ENCODE results near the gene SLC25A11.

Gene SLC25A11

DNA sequence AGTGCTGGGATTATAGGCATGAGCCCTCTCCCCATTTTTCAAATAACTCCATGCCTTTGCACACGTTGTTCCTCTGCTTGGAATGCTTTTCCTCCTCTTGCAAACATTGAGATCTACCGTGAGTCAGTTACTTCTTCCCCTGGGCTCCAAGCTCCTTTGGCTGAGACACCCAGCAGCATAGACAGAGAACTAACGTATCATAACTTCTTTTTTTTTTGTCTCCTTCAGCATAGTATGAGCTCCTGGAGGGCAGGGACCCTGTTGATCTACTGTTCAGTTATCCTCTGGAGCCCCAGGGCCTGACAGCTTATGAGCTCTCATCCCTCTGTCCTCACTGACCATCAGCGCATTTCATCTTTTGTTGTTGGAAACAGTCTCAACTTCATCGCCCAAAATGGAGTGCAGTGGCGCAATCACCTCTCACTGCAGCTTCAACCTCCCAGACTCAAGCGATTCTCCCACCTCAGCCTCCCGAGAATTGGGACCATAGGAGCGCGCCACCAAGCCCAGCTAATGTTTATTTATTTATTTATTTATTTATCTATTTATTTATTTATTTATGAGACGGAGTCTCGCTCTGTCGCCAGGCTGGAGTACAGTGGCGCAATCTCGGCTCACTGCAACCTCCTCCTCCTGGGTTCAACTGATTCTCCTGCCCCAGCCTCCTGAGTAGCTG, 25.6 kb upstream of the SLC25A11 start:
- no peak for DNase-seq

DNA sequence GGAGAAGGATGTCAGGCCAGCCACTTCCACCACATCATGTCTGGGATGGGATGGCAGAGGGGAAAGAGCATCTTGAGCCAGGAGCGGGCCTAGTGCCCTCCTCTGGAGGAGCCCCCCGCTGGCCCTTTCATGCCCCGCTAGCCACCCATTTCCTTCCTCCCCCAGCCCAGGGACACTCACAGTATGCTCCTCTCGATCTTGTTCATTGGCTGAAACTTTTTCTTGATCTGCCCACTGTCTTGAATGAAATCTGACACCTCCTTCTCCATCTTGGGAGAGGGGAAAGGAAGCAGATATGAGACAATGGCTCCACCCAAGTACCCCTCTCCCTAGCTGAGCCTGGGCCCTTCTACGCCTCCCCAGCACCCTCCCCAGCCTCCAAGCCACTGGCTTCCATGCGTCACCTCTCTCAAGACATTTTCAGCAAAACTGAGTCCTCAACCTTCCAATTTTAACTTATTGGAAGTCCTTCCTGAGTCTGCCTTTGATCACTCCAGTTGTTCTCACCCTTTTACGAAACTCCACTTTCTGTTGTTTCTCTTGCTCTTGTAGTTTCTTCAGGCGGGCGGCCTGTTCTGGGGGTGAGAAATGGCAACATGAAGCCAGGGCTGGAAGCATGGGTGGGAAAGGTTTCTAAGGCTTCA, 20.6 kb upstream of the SLC25A11 start:
- DNase-seq, result no peak

DNA sequence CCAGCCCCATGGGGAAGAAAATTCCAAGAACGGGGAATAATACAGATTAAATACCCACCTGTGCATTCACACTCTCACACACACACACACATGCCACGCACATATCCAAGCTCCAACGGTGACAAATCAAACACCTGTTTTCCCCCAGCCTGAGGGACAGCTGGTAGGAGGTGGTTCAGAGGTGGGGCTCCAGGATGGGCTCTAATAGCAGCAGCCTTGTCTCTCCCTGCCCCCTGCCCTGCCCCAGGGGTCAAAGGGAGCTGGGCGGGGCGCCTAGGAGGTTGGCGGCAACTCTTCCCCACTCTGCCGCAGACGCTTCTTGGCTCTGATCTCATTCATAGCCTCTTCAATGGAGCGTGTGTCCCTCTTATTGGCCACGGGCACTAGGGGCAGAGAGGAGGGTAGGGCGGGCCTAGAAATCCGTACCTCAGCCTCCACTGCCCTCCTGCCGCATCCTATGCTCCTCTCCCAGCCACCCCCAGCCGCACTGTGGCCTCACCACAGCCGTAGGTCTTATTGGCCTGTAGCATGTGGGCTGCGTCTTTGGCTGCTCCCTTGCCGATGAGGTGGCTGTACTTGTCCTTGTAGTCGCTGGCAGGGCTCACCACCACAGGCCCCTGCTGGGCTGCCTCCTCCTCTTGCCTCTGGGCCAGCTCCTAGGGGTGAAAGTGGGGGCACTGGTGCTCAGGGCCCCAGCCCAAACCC, 19.6 kb upstream of the SLC25A11 start:
- no peak for DNase-seq

DNA sequence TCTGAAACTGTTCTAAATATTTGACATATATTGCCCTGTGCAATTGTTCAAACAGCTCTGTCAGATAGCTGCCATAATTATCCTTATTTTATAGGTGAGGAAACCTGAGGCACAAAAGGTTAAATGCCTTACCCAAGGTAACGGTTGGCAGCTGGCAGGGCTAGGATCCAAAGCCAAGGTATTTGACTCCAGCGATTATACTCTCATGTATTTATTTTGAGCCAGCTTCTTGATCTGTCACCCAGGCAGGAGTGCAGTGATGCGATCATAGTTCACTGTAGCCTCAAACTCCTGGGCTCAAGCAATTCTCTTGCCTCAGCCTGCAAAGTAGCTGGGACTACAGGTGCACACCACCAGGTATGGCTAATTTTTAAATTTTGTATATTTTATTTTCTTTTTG, 18.3 kb upstream of the SLC25A11 start:
- DNase-seq, result no peak

DNA sequence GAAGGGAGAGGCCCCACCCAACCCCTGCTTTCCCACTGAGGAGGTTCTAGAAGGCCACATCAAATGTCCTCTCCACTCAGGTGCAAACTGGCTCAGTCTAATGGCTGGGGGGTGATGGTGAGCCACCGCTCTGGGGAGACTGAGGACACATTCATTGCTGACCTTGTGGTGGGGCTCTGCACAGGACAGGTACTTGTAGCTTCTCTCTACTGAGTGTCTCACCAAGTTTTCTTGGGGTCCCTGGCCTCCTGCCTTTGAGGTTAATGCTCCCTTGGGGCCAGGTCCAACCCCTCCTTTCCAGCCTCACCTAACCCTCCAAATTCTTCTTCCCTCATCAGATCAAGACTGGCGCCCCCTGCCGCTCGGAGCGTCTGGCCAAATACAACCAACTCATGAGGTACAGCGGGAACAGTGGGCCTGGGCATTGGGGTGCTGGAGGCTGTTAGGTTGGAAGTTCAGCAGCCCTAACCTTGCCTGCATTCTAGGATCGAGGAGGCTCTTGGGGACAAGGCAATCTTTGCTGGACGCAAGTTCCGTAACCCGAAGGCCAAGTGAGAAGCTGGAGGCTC, 16.7 kb upstream of the SLC25A11 start:
- DNase-seq, result no peak

DNA sequence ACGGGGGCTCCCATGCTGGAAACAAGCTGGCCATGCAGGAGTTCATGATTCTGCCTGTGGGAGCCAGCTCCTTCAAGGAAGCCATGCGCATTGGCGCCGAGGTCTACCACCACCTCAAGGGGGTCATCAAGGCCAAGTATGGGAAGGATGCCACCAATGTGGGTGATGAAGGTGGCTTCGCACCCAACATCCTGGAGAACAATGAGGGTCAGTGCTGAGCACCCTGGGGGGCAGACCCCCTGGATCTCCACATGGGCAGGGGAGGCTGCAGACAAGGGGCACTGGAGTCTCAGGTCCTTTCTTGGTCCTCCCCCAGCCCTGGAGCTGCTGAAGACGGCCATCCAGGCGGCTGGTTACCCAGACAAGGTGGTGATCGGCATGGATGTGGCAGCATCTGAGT, 15.2 kb upstream of the SLC25A11 start:
- no peak for DNase-seq

DNA sequence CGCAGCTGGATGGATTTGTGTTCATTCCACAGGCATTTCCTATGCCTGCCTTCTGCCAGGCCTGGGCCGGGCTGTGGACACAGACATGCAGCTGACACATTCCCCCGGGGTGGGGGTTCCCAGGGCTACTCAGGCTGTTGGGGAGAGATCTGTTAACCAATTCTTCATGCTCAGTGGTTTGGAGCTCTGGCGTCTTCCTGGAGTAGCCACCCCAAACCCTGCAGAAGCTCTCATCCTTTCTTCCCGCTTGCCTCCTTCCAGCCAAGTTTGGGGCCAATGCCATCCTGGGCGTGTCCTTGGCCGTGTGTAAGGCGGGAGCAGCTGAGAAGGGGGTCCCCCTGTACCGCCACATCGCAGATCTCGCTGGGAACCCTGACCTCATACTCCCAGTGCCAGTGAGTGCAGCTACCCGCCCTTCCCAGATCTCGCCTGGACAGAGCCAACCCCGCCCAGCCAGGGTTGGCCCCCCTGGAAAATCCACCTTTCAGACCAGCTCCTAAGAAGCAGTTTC, 13.7 kb upstream of the SLC25A11 start:
- peak; percentile 67 for DNase-seq

DNA sequence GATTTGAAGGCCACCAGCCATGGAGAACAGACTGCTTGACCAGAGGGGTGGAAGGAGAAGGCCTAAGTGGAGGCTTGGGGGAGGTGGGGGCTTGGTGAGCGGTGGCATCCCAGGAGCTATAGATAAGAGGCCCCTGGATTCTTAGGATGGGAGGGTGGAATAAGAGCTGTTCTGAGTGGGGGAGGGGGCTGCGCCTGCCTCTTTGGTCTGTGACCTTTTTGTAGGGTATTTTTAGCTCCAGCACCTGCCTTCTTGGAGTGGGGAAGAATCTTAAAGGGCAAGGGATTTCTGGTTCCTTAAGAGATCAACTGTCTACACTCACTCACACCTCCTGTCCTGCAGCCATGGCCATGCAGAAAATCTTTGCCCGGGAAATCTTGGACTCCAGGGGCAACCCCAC, 11.6 kb upstream of the SLC25A11 start:
- DNase-seq, result no peak

DNA sequence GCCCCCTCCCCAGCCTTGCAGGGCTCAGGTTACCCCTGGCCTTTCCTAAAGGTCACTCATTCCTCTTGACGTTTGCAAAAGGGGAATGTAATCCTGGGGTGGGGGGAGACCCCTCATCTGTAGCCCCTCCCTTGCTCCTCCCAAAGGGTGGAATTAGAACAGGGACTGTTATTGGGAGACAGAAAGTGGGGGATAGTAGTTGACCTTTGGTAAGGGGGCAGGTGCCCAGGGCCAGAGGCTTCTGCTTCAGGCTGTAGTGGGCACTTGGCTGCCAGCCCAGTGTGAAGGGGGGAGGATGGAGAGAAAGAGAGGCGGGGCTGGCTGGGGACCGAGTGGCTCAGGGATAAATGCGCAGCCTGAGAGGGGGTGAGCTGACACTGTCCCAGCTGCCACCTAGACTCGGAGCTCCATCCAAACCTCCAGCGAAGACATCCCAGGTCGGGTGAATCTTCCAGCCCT, 10.9 kb upstream of the SLC25A11 start, which contains the start of gene ENO3:
Gene ENO3 (plus strand): TSS at position 374 of the 459 bp plus-strand sequence. CDS start 711 bp downstream, outside the sequence.
- no peak for DNase-seq

DNA sequence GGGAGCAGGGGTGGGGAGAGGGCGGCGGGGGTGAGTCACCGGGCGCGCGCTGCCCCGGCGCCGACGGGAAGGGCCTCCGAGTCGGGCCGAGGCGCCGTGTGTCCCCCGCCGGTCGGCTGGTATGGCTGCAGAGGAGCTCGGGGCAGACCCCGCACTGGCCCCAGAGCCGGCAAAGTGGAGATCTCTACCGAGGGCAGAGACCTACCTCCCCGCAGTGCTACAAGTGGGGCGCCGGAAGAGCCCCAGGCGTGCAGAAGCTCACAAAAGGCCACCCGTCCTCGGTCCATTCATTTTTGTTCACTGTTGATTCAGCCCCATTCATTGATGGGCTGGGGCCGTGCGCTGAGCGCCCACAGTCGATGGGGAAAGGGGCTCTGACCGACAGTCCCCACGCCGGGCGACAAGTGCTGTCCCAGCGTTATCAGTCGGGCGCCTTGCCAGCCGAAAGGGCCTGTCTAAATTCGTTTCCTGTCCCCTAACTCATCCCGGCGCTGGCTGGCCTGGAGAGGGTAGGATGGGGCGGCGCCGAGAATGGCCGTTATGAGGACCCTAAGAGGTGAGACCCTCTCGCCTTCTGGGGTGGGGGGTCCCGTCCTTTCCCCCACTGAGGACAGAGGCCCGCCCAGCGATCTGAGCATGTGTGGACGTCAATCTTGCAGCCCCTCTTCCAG, 10.4 kb upstream of the SLC25A11 start:
- DNase-seq, result no peak

DNA sequence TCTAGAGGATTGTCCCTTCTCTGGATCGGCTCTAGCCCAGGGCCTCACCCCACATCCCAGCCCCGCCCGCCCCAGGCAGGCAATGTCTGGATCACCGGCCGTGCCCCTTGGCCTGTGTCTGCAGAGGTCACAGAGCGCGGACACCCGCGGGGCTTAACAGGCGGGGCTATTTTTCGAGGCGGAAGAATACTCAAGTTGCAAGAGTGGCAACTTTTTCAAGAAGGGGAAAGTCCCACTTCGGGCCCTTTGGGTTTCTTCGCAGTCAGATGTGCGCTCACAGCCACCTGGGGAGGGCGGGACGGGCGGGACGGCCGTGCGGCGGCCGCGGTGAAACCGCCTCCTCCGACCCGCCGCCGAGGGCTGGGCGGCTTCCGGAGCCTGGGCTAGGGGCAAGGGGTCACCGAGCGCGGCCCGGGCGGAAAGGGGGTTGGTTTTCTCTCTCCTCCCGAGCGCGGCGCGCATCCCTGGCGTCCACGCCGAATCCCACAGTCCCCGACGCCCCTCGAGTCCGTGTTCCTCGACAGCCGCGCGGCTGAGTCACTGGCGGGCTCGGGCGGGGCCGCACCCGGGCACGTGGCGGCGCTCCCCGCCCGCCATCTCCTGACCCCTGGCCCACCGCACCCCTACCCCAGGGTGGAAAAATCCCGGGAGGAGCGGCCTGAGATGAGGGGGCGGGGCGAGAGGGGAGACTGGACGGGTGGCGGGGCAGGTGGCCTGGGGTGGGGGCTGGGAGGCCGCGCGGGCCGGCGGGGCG, 9.7 kb upstream of the SLC25A11 start:
- peak; percentile 75 for DNase-seq

DNA sequence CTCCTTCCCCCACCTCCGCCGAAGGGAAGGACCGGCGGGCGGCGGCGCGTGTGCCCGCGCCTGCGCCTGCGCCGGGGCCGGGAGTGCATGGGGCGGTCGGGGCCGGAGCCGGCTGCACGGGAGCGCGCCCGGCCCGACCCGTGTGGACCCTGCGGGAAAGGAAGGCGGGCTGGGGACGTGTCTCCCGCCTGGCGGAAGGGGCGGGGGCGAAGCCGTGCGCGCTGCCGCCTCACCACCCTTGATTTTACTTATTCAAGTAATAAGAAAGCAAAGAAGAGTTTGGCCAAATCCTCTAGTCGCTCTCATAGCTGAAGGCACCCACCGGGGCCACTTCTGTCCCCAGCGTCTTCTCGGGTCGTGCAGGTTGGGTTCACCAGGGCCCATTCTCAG, 9.1 kb upstream of the SLC25A11 start:
- DNase-seq, result peak; percentile 91

GRCh38 chr17:4948166-4948930, 8.5 kb upstream of the SLC25A11 start, which contains the start of gene PFN1:
Gene PFN1, minus strand, starts transcription at chr17:4948530. Its CDS starts 136 bp downstream, at chr17:4948394.
- peak; percentile 91 for DNase-seq

DNA sequence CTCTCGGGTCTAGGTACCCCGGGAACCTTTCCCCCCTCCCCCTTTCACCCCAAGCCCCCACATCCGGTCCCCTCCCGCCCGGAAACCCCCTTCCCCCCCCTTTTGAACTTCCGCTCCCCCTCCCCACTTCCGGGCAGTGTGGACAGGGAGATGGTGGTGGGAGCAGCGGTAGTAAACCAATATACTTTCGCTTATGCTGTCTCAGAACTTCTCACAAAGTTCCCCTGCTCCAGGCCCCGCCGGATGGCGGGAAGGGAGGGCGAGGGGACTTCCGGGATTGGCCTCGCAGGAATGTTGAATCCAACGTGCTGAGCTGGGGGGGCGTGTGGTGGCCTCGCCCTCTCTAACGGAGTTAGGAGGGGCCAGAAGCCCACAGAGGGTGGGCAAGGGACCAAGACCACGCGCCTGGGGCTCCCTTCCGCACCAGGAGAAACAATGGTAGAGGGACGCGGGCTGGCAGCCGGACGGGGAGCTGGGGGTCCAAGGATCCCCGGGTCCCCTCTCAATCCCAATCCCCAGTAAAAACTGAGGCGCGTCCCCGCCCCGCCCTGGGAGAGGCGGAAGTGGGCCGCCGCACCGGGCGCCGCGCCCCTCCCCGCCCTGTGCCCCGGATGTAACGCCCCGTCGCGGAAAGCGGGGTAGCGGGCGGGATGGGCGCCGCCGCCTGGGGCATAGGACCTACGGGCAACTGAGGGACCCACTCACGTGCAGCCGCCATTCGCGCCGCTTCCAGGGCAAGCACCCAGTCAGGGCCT, 7.7 kb upstream of the SLC25A11 start:
- DNase-seq, result peak; percentile 76

DNA sequence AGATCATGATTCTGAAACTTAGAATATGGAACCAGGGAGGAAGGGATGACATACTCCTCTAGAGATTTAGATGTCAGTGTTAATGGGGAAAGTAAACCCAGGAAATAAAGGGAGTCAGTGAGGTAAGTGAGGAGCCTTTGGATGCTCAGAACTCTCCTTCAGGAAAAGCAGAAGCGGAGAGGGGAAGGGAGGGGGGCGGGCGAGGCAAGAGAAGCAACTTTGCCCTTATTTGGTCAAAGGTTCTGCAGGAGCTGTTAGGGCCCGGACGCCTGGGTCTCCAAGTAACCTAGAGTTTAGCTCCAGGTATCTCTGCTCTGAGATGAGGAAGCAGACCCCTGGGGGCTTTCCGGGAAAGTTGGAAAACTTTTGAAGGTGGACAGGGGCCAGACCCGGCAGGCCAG, 7.2 kb upstream of the SLC25A11 start:
- peak; percentile 65 for DNase-seq

- DNase-seq, result no peak
Observed at GRCh38 chr17:4946312-4946976, 6.6 kb upstream of the SLC25A11 start.

- no peak for DNase-seq
Observed at GRCh38 chr17:4945944-4946280, 6.1 kb upstream of the SLC25A11 start.

GRCh38 chr17:4945176-4945943, 5.5 kb upstream of the SLC25A11 start:
- peak; percentile 93 for DNase-seq
